SH-SY5Y (cell line): ENCODE measurements around the gene AIFM1.

Experiments
- GATA2 ChIP-seq: IDR thresholded peaks from 2 replicates; pipeline ENCODE4 v1.6.1; 2011; ENCODE audit warnings: mild to moderate bottlenecking, low read depth, low read length
- GATA3 ChIP-seq: IDR thresholded peaks from 2 replicates; pipeline ENCODE4 v1.6.1; 2011; ENCODE audit warnings: low read depth, mild to moderate bottlenecking, low read length, moderate library complexity

AIFM1 gene

DNA sequence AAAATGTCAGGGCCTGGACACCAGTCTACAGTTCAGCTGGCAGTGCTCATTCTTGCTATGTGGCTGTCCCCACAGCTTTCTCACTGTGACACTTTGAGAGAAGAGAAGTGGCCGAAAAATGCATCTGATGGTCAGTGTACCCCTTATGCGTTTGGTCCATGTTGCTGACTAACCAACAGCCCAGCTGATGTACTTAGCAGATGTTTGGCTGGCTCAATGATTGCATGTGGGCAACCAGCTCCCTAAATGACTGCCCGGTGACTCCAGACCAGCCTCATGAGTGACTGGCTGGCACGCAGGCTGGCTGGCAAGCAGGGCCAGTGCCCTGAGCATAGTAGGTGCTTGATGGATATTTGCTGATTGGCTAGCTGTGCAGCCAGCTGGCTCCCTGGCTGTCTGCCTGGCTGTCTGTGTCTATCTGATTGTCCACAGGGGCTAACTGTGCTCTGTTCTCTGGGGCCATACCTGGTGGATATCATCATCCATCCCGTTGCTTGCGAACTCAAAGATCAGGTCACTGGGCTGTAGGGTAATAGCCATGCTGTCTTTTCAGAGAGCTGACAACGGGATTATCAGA, 84.8 kb downstream of the AIFM1 start:
- no peak for TF ChIP-seq GATA2
- TF ChIP-seq GATA3 = no peak

GRCh38 chrX:130079824-130080406, 85.7 kb downstream of the AIFM1 start:
- TF ChIP-seq GATA3 (no peak), GATA2 (no peak)
